Esophagus muscularis mucosa (tissue), 4 donors: Measurements from ENCODE around the gene ZNF101.

Experiments
- CTCF ChIP-seq, 3 experiments: fragments of 200-600 bp in 2 of 3; fragments of 450-650 bp in 1 of 3; sonication (generic) in 2 of 3; IDR thresholded peaks; one replicate each; pipeline ENCODE4 v1.5.1; 2017 to 2019; ENCODE audit warnings: antibody characterized with exemption in 3 of 3, mild to moderate bottlenecking in 2 of 3, moderate library complexity in 1 of 3
- EP300 ChIP-seq: sonication (generic); formaldehyde crosslinking; IDR thresholded peaks from one replicate; pipeline ENCODE4 v1.6.1; 2017; ENCODE audit warnings: antibody characterized with exemption
- POLR2A ChIP-seq: fragments of 450-650 bp; IDR thresholded peaks from one replicate; pipeline ENCODE4 v1.6.1; 2017; ENCODE audit warnings: antibody characterized with exemption, moderate library complexity, mild to moderate bottlenecking, low read depth
- POLR2AphosphoS5 ChIP-seq, 2 donors: sonication (generic); formaldehyde crosslinking; IDR thresholded peaks; one replicate each; pipeline ENCODE4 v1.6.1; 2017; ENCODE audit warnings: antibody characterized with exemption in 2 of 2

DNA sequence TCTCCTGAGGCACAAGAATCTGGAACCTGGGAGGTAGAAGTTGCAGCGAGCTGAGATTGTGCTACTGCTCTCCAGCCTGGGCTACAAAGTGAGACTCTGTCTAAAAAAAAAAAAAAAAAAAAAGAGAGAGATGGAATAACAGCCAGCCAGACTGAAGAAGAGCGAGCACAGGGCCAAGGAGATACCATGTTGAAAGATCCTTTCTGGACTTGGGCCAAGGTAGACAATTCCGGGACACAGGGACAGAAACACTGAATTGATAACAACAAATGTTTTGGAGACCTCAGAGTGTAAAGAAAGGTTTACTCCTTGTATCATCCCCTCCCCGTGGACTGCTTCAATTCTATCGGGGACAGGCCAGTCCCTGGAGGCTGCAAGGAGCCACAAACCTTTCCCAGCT, 45.3 kb upstream of the ZNF101 start:
- TF ChIP-seq CTCF (IDR thresholded peaks at IDR 0.05), result no peak
- TF ChIP-seq EP300, result no peak
- no peak for TF ChIP-seq POLR2A
- no peak for TF ChIP-seq POLR2AphosphoS5 (IDR thresholded peaks at IDR 0.05)
